Smooth muscle cell (in vitro differentiated cells): Measurements from ENCODE around the gene KCNK13. TPM values are rescaled to one million over a fixed set of nuclear protein-coding genes. Genes with fewer than 3 reads are reported as not detected.

Source experiments
- DNase-seq: peaks from one replicate; lab custom pipeline; 2025; ENCODE audit not compliant: unreplicated experiment; lab: John Stamatoyannopoulos, UW
- H2AFZ ChIP-seq: fragments of 200-600 bp; sonication (generic); 2 replicates; pipeline ENCODE4 v1.6.0; 2016; ENCODE audit warnings: antibody characterized with exemption, low read depth, mild to moderate bottlenecking
- H3F3A ChIP-seq: fragments of 200-600 bp; sonication (generic); 2 replicates; pipeline ENCODE4 v1.6.0; 2017; ENCODE audit warnings: antibody characterized with exemption, low read depth
- H3K27ac ChIP-seq: fragments of 200-600 bp; sonication (generic); 2 replicates; pipeline ENCODE4 v1.5.1; 2016; ENCODE audit warnings: low read depth, mild to moderate bottlenecking
- H3K27me3 ChIP-seq: fragments of 200-600 bp; sonication (generic); 2 replicates; pipeline ENCODE4 v1.6.1; 2016; ENCODE audit warnings: low read depth, mild to moderate bottlenecking
- H3K36me3 ChIP-seq: fragments of 200-600 bp; sonication (generic); 2 replicates; pipeline ENCODE4 v1.5.1; 2016; ENCODE audit warnings: low read depth
- H3K4me1 ChIP-seq: fragments of 200-600 bp; sonication (generic); 2 replicates; pipeline ENCODE4 v1.5.1; 2016; ENCODE audit warnings: low read depth
- H3K4me2 ChIP-seq: fragments of 200-600 bp; sonication (generic); 2 replicates; pipeline ENCODE4 v1.6.0; 2016; ENCODE audit warnings: mild to moderate bottlenecking
- H3K4me3 ChIP-seq: fragments of 200-600 bp; sonication (generic); 2 replicates; pipeline ENCODE4 v1.5.1; 2016; ENCODE audit warnings: mild to moderate bottlenecking
- H3K79me2 ChIP-seq: fragments of 200-600 bp; sonication (generic); 2 replicates; pipeline ENCODE4 v1.6.0; 2016; ENCODE audit warnings: low read depth, mild to moderate bottlenecking
- H3K9ac ChIP-seq: fragments of 200-600 bp; sonication (generic); 2 replicates; pipeline ENCODE4 v1.6.0; 2016; ENCODE audit warnings: low read depth
- H3K9me3 ChIP-seq: fragments of 200-600 bp; sonication (generic); replicated peaks from 2 replicates; pipeline ENCODE4 v1.5.1; 2016; ENCODE audit warnings: low read depth
- H4K20me1 ChIP-seq: fragments of 200-600 bp; sonication (generic); 2 replicates; pipeline ENCODE4 v1.6.0; 2016; ENCODE audit warnings: low read depth
- CTCF ChIP-seq: fragments of 200-600 bp; sonication (generic); IDR thresholded peaks from 2 replicates; pipeline ENCODE4 v1.5.1; 2017; ENCODE audit warnings: borderline replicate concordance, mild to moderate bottlenecking, antibody characterized with exemption; ENCODE audit not compliant: insufficient read depth, poor library complexity, severe bottlenecking
- WGBS: methylation state at CpG from one replicate; pipeline ENCODE4 v1.1.7; 2016; ENCODE audit warnings: low lambda C conversion rate; 5-methylcytosine and 5-hydroxymethylcytosine counted together
- polyA plus RNA-seq: library from polyadenylated mRNA; unstranded; fragments of >200 nt; fragmentation: Nextera tagmentation; extraction: Ambion mirVana; gene quantifications from 2 replicates; pipeline ENCODE4 v1.2.1, GENCODE V29; 2016
- total RNA-seq: library from RNA; depleted of rRNA; stranded (reverse); fragments of >200 nt; gene quantifications from 2 replicates; pipeline ENCODE4 v1.2.3, GENCODE V29; 2014

KCNK13 gene
- total and polyA plus RNA-seq, 2 experiments from 2014 or later = 0.45 TPM; not detected in 1

- no peaks in the 10 kb centered on the region for H3K4me1 ChIP-seq
- no peak overlapping the region for H3K27ac ChIP-seq
- H4K20me1 ChIP-seq = no peaks in the 10 kb centered on the region
- 66% methylated on average over 2 of the region's 2 CpGs for WGBS
- H3K9ac ChIP-seq = no peak overlapping the region
- no peak overlapping the region for H3K4me2 ChIP-seq
- H3K79me2 ChIP-seq = no peaks in the 10 kb centered on the region
- no peaks in the 10 kb centered on the region for H3K9me3 ChIP-seq
- H2AFZ ChIP-seq = no peak overlapping the region
- H3K4me3 ChIP-seq = no peak overlapping the region
- no peaks in the 10 kb centered on the region for H3K27me3 ChIP-seq
- no peaks in the 10 kb centered on the region for H3F3A ChIP-seq
- no peak for TF ChIP-seq CTCF
- H3K36me3 ChIP-seq = no peaks in the 10 kb centered on the region
- no peak for DNase-seq
Observed at GRCh38 chr14:90093942-90094595, 32.3 kb downstream of the KCNK13 start.

GRCh38 chr14:90095096-90095495 lies 33.3 kb downstream of the KCNK13 start:
- Histone ChIP-seq H3K27ac (no peak overlapping the region), H3K36me3 (no peaks in the 10 kb centered on the region), H3K9ac (no peak overlapping the region), H3K27me3 (no peaks in the 10 kb centered on the region), H3K4me1 (no peaks in the 10 kb centered on the region), H3K4me3 (no peak overlapping the region), H4K20me1 (no peaks in the 10 kb centered on the region), H3F3A (no peaks in the 10 kb centered on the region), H3K79me2 (no peaks in the 10 kb centered on the region), H3K4me2 (no peak overlapping the region), H3K9me3 (no peaks in the 10 kb centered on the region), H2AFZ (no peak overlapping the region)
- DNase-seq = no peak
- WGBS = 96% methylated on average over 4 of the region's 4 CpGs
- no peak for TF ChIP-seq CTCF

GRCh38 chr14:90096566-90096965 lies 34.8 kb downstream of the KCNK13 start:
- TF ChIP-seq CTCF = no peak
- H4K20me1 ChIP-seq = no peaks in the 10 kb centered on the region
- H2AFZ ChIP-seq = no peak overlapping the region
- no peak for DNase-seq
- no peaks in the 10 kb centered on the region for H3F3A ChIP-seq
- no peak overlapping the region for H3K4me3 ChIP-seq
- no peak overlapping the region for H3K9ac ChIP-seq
- no peaks in the 10 kb centered on the region for H3K9me3 ChIP-seq
- H3K4me1 ChIP-seq = no peaks in the 10 kb centered on the region
- H3K27me3 ChIP-seq = no peaks in the 10 kb centered on the region
- H3K27ac ChIP-seq = no peak overlapping the region
- no peak overlapping the region for H3K4me2 ChIP-seq
- H3K79me2 ChIP-seq = no peaks in the 10 kb centered on the region
- no peaks in the 10 kb centered on the region for H3K36me3 ChIP-seq
- 43% methylated on average over 1 of the region's 1 CpG for WGBS

- H3K4me2 ChIP-seq = no peak overlapping the region
- H3K79me2 ChIP-seq = no peaks in the 10 kb centered on the region
- no peaks in the 10 kb centered on the region for H3K36me3 ChIP-seq
- no peak for TF ChIP-seq CTCF
- 81% methylated on average over 3 of the region's 3 CpGs for WGBS
- no peaks in the 10 kb centered on the region for H3K4me1 ChIP-seq
- DNase-seq = no peak
- no peaks in the 10 kb centered on the region for H3F3A ChIP-seq
- no peaks in the 10 kb centered on the region for H3K9me3 ChIP-seq
- H2AFZ ChIP-seq = no peak overlapping the region
- no peak overlapping the region for H3K9ac ChIP-seq
- no peaks in the 10 kb centered on the region for H3K27me3 ChIP-seq
- H3K27ac ChIP-seq = no peak overlapping the region
- no peaks in the 10 kb centered on the region for H4K20me1 ChIP-seq
- no peak overlapping the region for H3K4me3 ChIP-seq
Observed at GRCh38 chr14:90103808-90104207, 42.0 kb downstream of the KCNK13 start.
